Measurements from ENCODE around the gene GAS6.

- TF ChIP-seq CTCF (IDR thresholded peaks at IDR 0.05) (no peak), POLR2A (IDR thresholded peaks at IDR 0.05) (no peak)
Measured at GRCh38 chr13:113845723-113846635, 17.9 kb downstream of the GAS6 start.

Data from adrenal gland (tissue), 5 donors.